ENCODE data around the gene GNA12. TPM values are rescaled to one million over a fixed set of nuclear protein-coding genes. Genes with fewer than 3 reads are reported as not detected.

Gene GNA12
- total RNA-seq, 4 donors from 2014 or later: 23.3 to 30.5 (median 28.7) TPM

- no peak for TF ChIP-seq CTCF (IDR thresholded peaks at IDR 0.05; ENCODE audit: low read depth)
Observed at GRCh38 chr7:2718296-2718965, 125.7 kb downstream of the GNA12 start.

GRCh38 chr7:2717293-2718261 lies 126.5 kb downstream of the GNA12 start:
- no peak for TF ChIP-seq CTCF (IDR thresholded peaks at IDR 0.05; ENCODE audit: low read depth)

- no peak for TF ChIP-seq CTCF (IDR thresholded peaks at IDR 0.05; ENCODE audit: low read depth)
Observed at GRCh38 chr7:2716906-2717292, 127.2 kb downstream of the GNA12 start.

GRCh38 chr7:2716488-2716887 lies 127.6 kb downstream of the GNA12 start:
- no peak for TF ChIP-seq CTCF (IDR thresholded peaks at IDR 0.05; ENCODE audit: low read depth)

- TF ChIP-seq CTCF (IDR thresholded peaks at IDR 0.05; ENCODE audit: low read depth): no peak
Observed at GRCh38 chr7:2715341-2716231, 128.5 kb downstream of the GNA12 start.

GRCh38 chr7:2714636-2715035 lies 129.5 kb downstream of the GNA12 start:
- TF ChIP-seq CTCF (IDR thresholded peaks at IDR 0.05; ENCODE audit: low read depth): no peak
